ENCODE measurements around the gene MCM3AP.

MCM3AP gene

GRCh38 chr21:46185716-46186115 is 99.7 kb downstream of the MCM3AP start:
- no peak for TF ChIP-seq CTCF (IDR thresholded peaks at IDR 0.05; ENCODE audit: low read depth, low read length)
- no peaks in the 10 kb centered on the region for H3K36me3 ChIP-seq
- no peaks in the 10 kb centered on the region for H3K27me3 ChIP-seq
- peak overlapping the region; percentile 96 for H3K4me3 ChIP-seq (ENCODE audit: low read depth, low read length)
- no peaks in the 10 kb centered on the region for H3K9me3 ChIP-seq
- DNase-seq = no peak
- H3K4me1 ChIP-seq = peaks cover 21% of the 10 kb centered on the region

All from BE2C (cell line).